A673 (cell line): Measurements from ENCODE around the gene RC3H1.

Experiments used
- EZH2 ChIP-seq: fragments of 200-600 bp; sonication (generic); IDR thresholded peaks from 2 replicates; pipeline ENCODE4 v1.6.1; 2017; ENCODE audit warnings: borderline replicate concordance, low read depth, mild to moderate bottlenecking, mixed read lengths, antibody characterized with exemption, low read length; ENCODE audit not compliant: poor library complexity, severe bottlenecking
- TF ChIP-seq, protein P1 (sequence below): fragments of 300-800, 200-600 bp; sonication (generic); conservative IDR thresholded peaks from 2 replicates; pipeline ENCODE4 v1.5.1; 2017; ENCODE audit warnings: low read depth, mild to moderate bottlenecking, antibody characterized with exemption, low read length, moderate library complexity, mixed read lengths

DNA sequence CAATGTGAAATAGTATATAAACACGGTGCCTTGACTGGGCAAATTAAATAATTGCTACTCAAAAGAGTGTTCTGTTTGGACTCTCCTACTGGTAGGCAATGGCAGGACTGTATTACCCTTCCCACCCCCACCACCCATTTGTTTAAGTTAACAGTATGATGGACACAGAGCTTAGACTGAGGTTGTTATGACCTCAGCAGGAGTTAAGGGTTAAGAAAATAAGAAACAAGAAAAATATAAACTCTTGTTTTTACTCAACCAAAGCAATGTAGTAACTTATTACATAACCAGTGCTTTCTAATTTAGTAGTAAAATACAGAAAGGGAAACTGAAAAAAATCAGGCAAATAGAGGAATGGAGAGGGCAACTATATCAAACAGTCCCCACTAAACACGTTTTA lies 85.1 kb downstream of the RC3H1 start:
- TF ChIP-seq, protein P1, sequence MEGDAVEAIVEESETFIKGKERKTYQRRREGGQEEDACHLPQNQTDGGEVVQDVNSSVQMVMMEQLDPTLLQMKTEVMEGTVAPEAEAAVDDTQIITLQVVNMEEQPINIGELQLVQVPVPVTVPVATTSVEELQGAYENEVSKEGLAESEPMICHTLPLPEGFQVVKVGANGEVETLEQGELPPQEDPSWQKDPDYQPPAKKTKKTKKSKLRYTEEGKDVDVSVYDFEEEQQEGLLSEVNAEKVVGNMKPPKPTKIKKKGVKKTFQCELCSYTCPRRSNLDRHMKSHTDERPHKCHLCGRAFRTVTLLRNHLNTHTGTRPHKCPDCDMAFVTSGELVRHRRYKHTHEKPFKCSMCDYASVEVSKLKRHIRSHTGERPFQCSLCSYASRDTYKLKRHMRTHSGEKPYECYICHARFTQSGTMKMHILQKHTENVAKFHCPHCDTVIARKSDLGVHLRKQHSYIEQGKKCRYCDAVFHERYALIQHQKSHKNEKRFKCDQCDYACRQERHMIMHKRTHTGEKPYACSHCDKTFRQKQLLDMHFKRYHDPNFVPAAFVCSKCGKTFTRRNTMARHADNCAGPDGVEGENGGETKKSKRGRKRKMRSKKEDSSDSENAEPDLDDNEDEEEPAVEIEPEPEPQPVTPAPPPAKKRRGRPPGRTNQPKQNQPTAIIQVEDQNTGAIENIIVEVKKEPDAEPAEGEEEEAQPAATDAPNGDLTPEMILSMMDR = no peak
- no peak for TF ChIP-seq EZH2
